ENCODE data around the gene TMEM120A.

TMEM120A gene

GRCh38 chr7:75957021-75957736 lies 37.2 kb downstream of the TMEM120A start:
- DNase-seq, result no peak

- no peak for DNase-seq
Observed at GRCh38 chr7:75955331-75955955, 39.0 kb downstream of the TMEM120A start.

DNA sequence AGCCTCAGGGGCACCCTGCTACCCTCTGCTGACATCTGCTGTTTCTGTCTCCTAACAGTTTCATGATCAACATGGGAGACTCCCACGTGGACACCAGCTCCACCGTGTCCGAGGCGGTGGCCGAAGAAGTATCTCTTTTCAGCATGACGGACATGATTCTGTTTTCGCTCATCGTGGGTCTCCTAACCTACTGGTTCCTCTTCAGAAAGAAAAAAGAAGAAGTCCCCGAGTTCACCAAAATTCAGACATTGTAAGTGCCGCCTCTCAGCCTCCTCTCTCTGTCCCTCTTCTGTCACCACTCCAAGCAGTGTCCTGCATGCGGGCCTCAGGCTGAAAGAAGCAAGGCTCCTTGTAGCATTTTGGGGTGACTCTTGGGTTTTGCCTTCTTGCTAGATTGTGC lies 40.5 kb downstream of the TMEM120A start:
- no peak for DNase-seq

DNA sequence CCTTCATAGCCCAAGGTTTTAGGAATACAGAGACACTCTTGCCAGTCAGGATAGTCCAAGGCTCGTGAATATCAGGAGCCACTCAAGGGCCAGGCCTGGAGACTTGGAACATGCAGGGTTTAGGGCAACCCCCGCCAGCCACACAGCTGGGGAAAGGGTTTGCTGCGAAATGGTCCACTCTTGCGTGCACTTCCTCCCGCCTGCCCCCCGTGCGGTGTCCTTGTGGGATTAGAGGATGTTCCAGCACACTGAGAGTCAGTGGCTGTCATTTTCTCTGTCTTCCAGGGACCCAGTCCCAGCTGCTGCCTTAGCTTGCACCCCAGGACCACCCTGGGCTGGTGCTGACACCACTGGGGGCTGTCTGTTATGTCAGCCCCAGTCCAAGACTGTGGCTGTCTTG lies 41.0 kb downstream of the TMEM120A start:
- DNase-seq, result no peak

GRCh38 chr7:75951506-75951905 lies 42.9 kb downstream of the TMEM120A start:
- DNase-seq, result no peak

DNA sequence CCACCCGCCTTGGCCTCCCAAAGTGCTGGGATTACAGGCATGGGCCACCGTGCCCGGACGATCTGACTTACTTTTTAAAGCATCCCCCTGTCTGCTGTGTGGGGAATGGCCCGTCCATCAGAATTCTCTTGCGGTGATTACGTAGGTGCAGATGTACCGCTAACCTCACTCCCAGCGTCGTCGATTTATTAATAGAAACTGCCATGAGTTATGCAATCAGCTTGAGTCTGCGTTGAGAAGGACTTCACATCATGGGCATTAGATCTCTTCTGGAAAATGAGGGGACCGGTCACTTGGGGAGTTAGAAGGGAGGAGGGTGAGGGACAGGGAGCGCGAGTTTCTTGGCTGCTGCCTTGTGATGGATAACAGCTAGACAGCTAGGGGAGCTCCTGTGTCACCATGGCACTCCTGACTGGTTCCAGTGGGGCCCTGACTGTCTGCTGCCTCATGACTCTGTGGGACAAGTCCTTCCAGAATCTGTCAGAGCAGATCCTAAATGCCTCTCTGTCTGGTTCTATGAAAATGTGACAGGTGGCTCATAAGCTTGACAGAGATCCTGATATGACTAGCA lies 44.2 kb downstream of the TMEM120A start:
- DNase-seq, result no peak

GRCh38 chr7:75948179-75948578 lies 46.2 kb downstream of the TMEM120A start:
- DNase-seq, result no peak

DNA sequence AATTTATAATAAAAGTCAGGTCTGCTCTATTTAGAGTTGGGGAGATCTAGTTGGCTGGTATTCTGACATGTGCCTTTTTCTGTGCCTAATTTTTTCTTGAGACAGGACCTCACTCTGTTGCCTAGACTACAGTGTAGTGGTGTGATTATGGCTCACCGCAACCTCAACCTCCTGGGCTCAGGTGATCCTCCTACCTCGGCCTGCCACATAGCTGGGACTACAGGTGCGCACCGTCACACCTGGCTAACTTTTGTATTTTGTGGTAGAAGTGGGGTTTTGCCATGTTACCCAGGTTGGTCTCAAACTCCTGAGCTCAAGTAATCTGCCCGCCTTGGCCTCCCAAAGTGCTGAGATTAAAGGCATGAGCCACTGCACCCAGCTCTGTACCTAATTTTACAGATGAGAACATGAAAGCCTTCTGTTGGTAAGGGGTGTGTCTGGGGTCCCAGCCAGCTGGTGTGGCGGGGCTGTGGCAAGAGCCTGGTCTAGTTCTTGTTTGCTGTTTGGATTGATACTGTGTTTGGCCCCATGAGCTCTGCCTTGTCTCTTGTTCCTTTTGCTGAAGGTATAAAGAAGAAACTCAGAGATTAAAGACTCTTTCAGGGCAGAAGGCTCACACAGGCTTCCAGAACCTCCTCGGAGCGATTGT lies 48.1 kb downstream of the TMEM120A start:
- DNase-seq, result no peak

GRCh38 chr7:75945297-75946168 lies 48.9 kb downstream of the TMEM120A start:
- no peak for DNase-seq

GRCh38 chr7:75944507-75944906 lies 49.9 kb downstream of the TMEM120A start:
- DNase-seq, result no peak

DNA sequence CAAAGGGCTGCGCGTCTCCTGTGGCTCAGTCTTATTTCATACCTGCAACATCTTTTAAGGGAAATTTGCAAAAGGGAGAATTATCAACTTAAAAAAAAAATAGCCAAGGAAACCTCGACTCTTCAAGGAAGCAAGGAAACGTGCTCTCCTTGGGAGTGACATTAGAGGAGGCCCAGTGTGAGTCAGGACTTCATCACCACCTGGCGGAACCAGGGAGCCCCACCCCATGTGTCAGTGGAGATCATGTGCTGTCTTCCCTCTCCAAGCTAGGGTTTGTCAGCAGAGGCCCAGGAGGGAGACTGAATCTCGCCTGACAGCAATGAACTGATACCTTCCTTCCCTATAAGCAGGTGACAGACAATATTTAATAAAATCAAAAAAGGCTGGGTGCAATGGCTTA lies 50.5 kb downstream of the TMEM120A start:
- DNase-seq, result no peak

- DNase-seq, result no peak
Observed at GRCh38 chr7:75938921-75939320, 55.5 kb downstream of the TMEM120A start.

GRCh38 chr7:75937958-75938786 lies 56.2 kb downstream of the TMEM120A start:
- no peak for DNase-seq

Measured in activated naive CD4-positive, alpha-beta T cell treated with anti-CD3 and anti-CD28 coated beads, Interleukin-2, amount 50 U/mL, for 16 hours (primary cell).